ENCODE data around the gene ZNF638.

The ZNF638 gene

GRCh38 chr2:71455011-71455740, 123.6 kb downstream of the ZNF638 start:
- no peak overlapping the region for H2BK15ac ChIP-seq (ENCODE audit: low read length)
- H3K79me1 ChIP-seq (ENCODE audit: low read depth, low read length), result no peaks in the 10 kb centered on the region
- H2AFZ ChIP-seq (ENCODE audit: low read length), result peak overlapping the region; percentile 91
- peak overlapping the region; percentile 82 for H3K18ac ChIP-seq (ENCODE audit: low read length)
- H3K4ac ChIP-seq (ENCODE audit: low read length), result no peak overlapping the region
- WGBS, 2 donors (ENCODE audit: extremely low coverage in 2 of 2, insufficient read length in 2 of 2, insufficient replicate concordance in 1 of 2), result no CpG with 5 or more reads among the region's 8 CpGs
- H2BK120ac ChIP-seq (ENCODE audit: low read depth, low read length), result no peak overlapping the region
- no peak overlapping the region for H2BK12ac ChIP-seq (ENCODE audit: low read length)
- H2BK5ac ChIP-seq (ENCODE audit: low read length), result no peak overlapping the region
- no peak overlapping the region for H3K4me2 ChIP-seq (ENCODE audit: insufficient read depth, low read length, poor library complexity, severe bottlenecking)
- no peaks in the 10 kb centered on the region for H3K36me3 ChIP-seq (replicated peaks in 1 of 2; ENCODE audit: control insufficient read depth in 2 of 2, insufficient read depth in 2 of 2, low read length in 2 of 2)
- DNase-seq (ENCODE audit: low spot score), result no peak
- H3K14ac ChIP-seq (ENCODE audit: low read length), result peak overlapping the region; percentile 31
- no peaks in the 10 kb centered on the region for H3K9me3 ChIP-seq (replicated peaks in 1 of 2; ENCODE audit: control insufficient read depth in 2 of 2, insufficient read depth in 1 of 2, low read depth in 1 of 2, low read length in 2 of 2)
- H4K8ac ChIP-seq (ENCODE audit: low read depth, low read length), result no peak overlapping the region
- no peak overlapping the region for H3K23ac ChIP-seq (ENCODE audit: low read depth, low read length, poor library complexity)
- no peak overlapping the region for H4K91ac ChIP-seq (ENCODE audit: low read depth, low read length, poor library complexity)
- no peak overlapping the region for H3K9ac ChIP-seq (ENCODE audit: low read depth, low read length, poor library complexity)
- H3K4me1 ChIP-seq (ENCODE audit: control insufficient read depth in 2 of 2, insufficient read depth in 1 of 2, low read depth in 1 of 2, low read length in 2 of 2), result peaks cover 20 to 26% of the 10 kb centered on the region in 2 donors
- no peak overlapping the region for H3K4me3 ChIP-seq (ENCODE audit: low read length in 2 of 2)
- peak overlapping the region; percentile 66 for H2AK5ac ChIP-seq (ENCODE audit: low read depth, low read length)
- no peak overlapping the region for H3K27ac ChIP-seq (replicated peaks; ENCODE audit: low read length)
- peaks cover 0 to 44% (median 16%) of the 10 kb centered on the region in 3 experiments for H3K27me3 ChIP-seq (ENCODE audit: control insufficient read depth in 3 of 3, insufficient read depth in 3 of 3, low read depth in 1 of 3, low read length in 3 of 3)

- no peak overlapping the region for H3K27ac ChIP-seq (replicated peaks; ENCODE audit: low read length)
- peak overlapping the region; percentile 82 for H3K18ac ChIP-seq (ENCODE audit: low read length)
- H3K27me3 ChIP-seq (ENCODE audit: control insufficient read depth in 3 of 3, insufficient read depth in 3 of 3, low read depth in 1 of 3, low read length in 3 of 3), result peaks cover 0 to 44% (median 16%) of the 10 kb centered on the region in 3 experiments
- no peak overlapping the region for H2BK15ac ChIP-seq (ENCODE audit: low read length)
- H3K23ac ChIP-seq (ENCODE audit: low read depth, low read length, poor library complexity), result no peak overlapping the region
- no peak overlapping the region for H3K14ac ChIP-seq (ENCODE audit: low read length)
- no peaks in the 10 kb centered on the region for H3K79me1 ChIP-seq (ENCODE audit: low read depth, low read length)
- no peak overlapping the region for H2BK12ac ChIP-seq (ENCODE audit: low read length)
- peak overlapping the region; percentile 91 for H2AFZ ChIP-seq (ENCODE audit: low read length)
- DNase-seq (ENCODE audit: low spot score), result no peak
- no peak overlapping the region for H2BK5ac ChIP-seq (ENCODE audit: low read length)
- H2BK120ac ChIP-seq (ENCODE audit: low read depth, low read length), result no peak overlapping the region
- no peaks in the 10 kb centered on the region for H3K9me3 ChIP-seq (replicated peaks in 1 of 2; ENCODE audit: control insufficient read depth in 2 of 2, insufficient read depth in 1 of 2, low read depth in 1 of 2, low read length in 2 of 2)
- no peak overlapping the region for H3K9ac ChIP-seq (ENCODE audit: low read depth, low read length, poor library complexity)
- no peak overlapping the region for H3K4me2 ChIP-seq (ENCODE audit: insufficient read depth, low read length, poor library complexity, severe bottlenecking)
- no CpG with 5 or more reads among the region's 6 CpGs for WGBS, 2 donors (ENCODE audit: extremely low coverage in 2 of 2, insufficient read length in 2 of 2, insufficient replicate concordance in 1 of 2)
- peak overlapping the region in 1 of 2 donors; percentile 28 for H3K4me3 ChIP-seq (ENCODE audit: low read length in 2 of 2)
- no peak overlapping the region for H4K91ac ChIP-seq (ENCODE audit: low read depth, low read length, poor library complexity)
- no peaks in the 10 kb centered on the region for H3K36me3 ChIP-seq (replicated peaks in 1 of 2; ENCODE audit: control insufficient read depth in 2 of 2, insufficient read depth in 2 of 2, low read length in 2 of 2)
- peak overlapping the region; percentile 66 for H2AK5ac ChIP-seq (ENCODE audit: low read depth, low read length)
- H3K4ac ChIP-seq (ENCODE audit: low read length), result no peak overlapping the region
- peaks cover 21 to 26% of the 10 kb centered on the region in 2 donors for H3K4me1 ChIP-seq (ENCODE audit: control insufficient read depth in 2 of 2, insufficient read depth in 1 of 2, low read depth in 1 of 2, low read length in 2 of 2)
- H4K8ac ChIP-seq (ENCODE audit: low read depth, low read length), result no peak overlapping the region
These were observed 124.4 kb downstream of the ZNF638 start for GRCh38 chr2:71455741-71456569.

DNA sequence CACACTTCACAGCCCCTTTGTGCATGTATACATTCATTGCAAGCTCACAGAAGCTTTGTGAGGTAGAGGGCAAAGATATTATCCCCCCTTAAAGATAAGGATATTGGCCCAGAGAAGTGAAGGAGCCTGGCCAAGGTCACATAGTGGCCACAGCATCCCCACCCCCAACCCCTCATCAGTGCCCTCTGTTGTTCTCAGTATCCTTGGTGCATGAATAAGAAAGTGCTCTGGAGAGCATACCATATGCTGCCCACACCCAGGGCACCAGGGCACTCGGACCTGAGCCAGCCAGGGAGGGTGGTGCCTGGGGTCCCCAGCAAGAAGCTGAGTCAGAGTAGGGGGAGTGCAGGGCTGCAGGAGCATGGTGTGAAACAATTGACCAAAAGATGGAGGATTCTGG, 125.0 kb downstream of the ZNF638 start:
- H2BK12ac ChIP-seq (ENCODE audit: low read length), result no peak overlapping the region
- no peak overlapping the region for H2AK5ac ChIP-seq (ENCODE audit: low read depth, low read length)
- no peak overlapping the region for H4K91ac ChIP-seq (ENCODE audit: low read depth, low read length, poor library complexity)
- H3K27me3 ChIP-seq (ENCODE audit: control insufficient read depth in 3 of 3, insufficient read depth in 3 of 3, low read depth in 1 of 3, low read length in 3 of 3), result peaks cover 0 to 42% (median 16%) of the 10 kb centered on the region in 3 experiments
- no peak overlapping the region for H2BK5ac ChIP-seq (ENCODE audit: low read length)
- no peak for DNase-seq (ENCODE audit: low spot score)
- WGBS, 2 donors (ENCODE audit: extremely low coverage in 2 of 2, insufficient read length in 2 of 2, insufficient replicate concordance in 1 of 2), result no CpG with 5 or more reads among the region's 1 CpG
- H3K9me3 ChIP-seq (replicated peaks in 1 of 2; ENCODE audit: control insufficient read depth in 2 of 2, insufficient read depth in 1 of 2, low read depth in 1 of 2, low read length in 2 of 2), result no peaks in the 10 kb centered on the region
- no peak overlapping the region for H3K4me2 ChIP-seq (ENCODE audit: insufficient read depth, low read length, poor library complexity, severe bottlenecking)
- no peak overlapping the region for H3K27ac ChIP-seq (replicated peaks; ENCODE audit: low read length)
- no peak overlapping the region for H3K4ac ChIP-seq (ENCODE audit: low read length)
- no peak overlapping the region for H4K8ac ChIP-seq (ENCODE audit: low read depth, low read length)
- no peak overlapping the region for H3K4me3 ChIP-seq (ENCODE audit: low read length in 2 of 2)
- H2AFZ ChIP-seq (ENCODE audit: low read length), result peak overlapping the region; percentile 91
- H3K18ac ChIP-seq (ENCODE audit: low read length), result no peak overlapping the region
- no peak overlapping the region for H3K23ac ChIP-seq (ENCODE audit: low read depth, low read length, poor library complexity)
- H2BK120ac ChIP-seq (ENCODE audit: low read depth, low read length), result no peak overlapping the region
- no peak overlapping the region for H3K9ac ChIP-seq (ENCODE audit: low read depth, low read length, poor library complexity)
- no peaks in the 10 kb centered on the region for H3K79me1 ChIP-seq (ENCODE audit: low read depth, low read length)
- H3K36me3 ChIP-seq (replicated peaks in 1 of 2; ENCODE audit: control insufficient read depth in 2 of 2, insufficient read depth in 2 of 2, low read length in 2 of 2), result no peaks in the 10 kb centered on the region
- no peak overlapping the region for H2BK15ac ChIP-seq (ENCODE audit: low read length)
- peaks cover 22 to 26% of the 10 kb centered on the region in 2 donors for H3K4me1 ChIP-seq (ENCODE audit: control insufficient read depth in 2 of 2, insufficient read depth in 1 of 2, low read depth in 1 of 2, low read length in 2 of 2)
- H3K14ac ChIP-seq (ENCODE audit: low read length), result no peak overlapping the region

All from neuronal stem cell (in vitro differentiated cells).